Measurements from ENCODE around the gene GPR155.

The GPR155 gene

DNA sequence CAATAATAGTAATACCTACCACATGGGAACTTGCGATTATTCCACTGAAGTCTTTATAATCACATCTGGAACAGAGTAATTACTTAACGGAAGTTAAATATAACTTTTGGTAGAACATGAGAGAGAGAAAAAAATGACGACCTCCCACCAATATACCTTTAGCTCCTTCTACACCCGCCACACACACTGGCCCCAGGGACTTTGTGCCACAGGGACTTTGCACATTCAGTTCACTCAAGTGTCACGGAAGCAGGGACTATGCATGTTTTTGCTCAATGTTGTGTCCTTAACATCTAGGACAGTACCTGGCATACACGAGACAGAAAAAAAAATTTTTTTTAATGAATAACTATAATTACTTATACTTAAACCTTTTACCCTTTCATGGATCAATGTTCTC, 4.0 kb downstream of the GPR155 start:
- TF ChIP-seq, protein P1, sequence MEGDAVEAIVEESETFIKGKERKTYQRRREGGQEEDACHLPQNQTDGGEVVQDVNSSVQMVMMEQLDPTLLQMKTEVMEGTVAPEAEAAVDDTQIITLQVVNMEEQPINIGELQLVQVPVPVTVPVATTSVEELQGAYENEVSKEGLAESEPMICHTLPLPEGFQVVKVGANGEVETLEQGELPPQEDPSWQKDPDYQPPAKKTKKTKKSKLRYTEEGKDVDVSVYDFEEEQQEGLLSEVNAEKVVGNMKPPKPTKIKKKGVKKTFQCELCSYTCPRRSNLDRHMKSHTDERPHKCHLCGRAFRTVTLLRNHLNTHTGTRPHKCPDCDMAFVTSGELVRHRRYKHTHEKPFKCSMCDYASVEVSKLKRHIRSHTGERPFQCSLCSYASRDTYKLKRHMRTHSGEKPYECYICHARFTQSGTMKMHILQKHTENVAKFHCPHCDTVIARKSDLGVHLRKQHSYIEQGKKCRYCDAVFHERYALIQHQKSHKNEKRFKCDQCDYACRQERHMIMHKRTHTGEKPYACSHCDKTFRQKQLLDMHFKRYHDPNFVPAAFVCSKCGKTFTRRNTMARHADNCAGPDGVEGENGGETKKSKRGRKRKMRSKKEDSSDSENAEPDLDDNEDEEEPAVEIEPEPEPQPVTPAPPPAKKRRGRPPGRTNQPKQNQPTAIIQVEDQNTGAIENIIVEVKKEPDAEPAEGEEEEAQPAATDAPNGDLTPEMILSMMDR (conservative IDR thresholded peaks at IDR 0.05; ENCODE audit: low read depth, low read length) = no peak
- DNase-seq (ENCODE audit: low read depth) = no peak
- no peak overlapping the region for H3K4me3 ChIP-seq (ENCODE audit: low read length)

- TF ChIP-seq, protein P1 (conservative IDR thresholded peaks at IDR 0.05; ENCODE audit: low read depth, low read length) = no peak
- H3K4me3 ChIP-seq (ENCODE audit: low read length) = no peak overlapping the region
- DNase-seq (ENCODE audit: low read depth) = no peak
Observed at GRCh38 chr2:174477759-174478158, 9.1 kb downstream of the GPR155 start.

- H3K4me3 ChIP-seq (ENCODE audit: low read length) = no peak overlapping the region
- TF ChIP-seq, protein P1 (conservative IDR thresholded peaks at IDR 0.05; ENCODE audit: low read depth, low read length) = no peak
- DNase-seq (ENCODE audit: low read depth) = no peak
Observed at GRCh38 chr2:174473796-174474195, 13.0 kb downstream of the GPR155 start.

DNA sequence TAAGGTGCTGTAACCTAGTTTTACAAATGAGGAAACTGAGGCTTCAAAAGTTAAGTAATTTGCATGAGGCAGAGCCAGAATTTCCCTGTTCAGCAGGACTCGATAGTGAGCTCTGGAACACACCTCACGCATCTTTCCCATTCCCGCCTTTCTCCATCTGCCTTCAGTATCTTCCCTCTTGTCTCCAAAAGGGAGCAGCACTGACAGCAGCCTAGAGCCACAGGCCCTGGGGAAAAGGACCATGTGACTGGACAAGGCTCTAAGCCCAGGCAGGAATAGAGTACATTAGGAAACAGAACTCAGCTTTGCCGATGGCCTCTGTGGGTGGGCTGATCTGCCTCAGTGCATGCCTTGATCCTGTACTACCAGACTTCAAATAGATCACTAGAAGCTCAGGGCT, 21.5 kb downstream of the GPR155 start:
- no peak for DNase-seq (ENCODE audit: low read depth)
- H3K4me3 ChIP-seq (ENCODE audit: low read length) = no peak overlapping the region
- TF ChIP-seq, protein P1 (conservative IDR thresholded peaks at IDR 0.05; ENCODE audit: low read depth, low read length) = no peak

DNA sequence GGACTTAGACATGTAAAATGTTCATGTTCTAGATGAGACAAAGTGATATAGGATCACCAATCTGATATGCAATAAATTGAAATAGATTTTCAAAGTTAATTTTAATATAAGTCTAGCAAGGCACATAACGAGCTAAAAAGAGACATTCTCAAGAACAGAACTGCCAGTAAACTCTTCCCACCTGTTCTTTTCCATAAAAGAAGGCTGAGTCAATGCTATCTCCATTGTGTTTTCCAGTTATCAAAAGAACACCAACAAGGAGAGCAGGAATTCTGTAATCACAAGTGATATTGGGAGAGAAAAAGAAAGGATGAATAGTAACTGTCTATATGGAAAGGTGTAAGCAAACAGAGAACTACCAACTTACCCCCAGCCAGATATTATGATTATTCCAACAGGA, 25.6 kb downstream of the GPR155 start:
- TF ChIP-seq, protein P1 (conservative IDR thresholded peaks at IDR 0.05; ENCODE audit: low read depth, low read length) = no peak
- H3K4me3 ChIP-seq (ENCODE audit: low read length) = no peak overlapping the region
- DNase-seq (ENCODE audit: low read depth) = no peak

- TF ChIP-seq, protein P1 (conservative IDR thresholded peaks at IDR 0.05; ENCODE audit: low read depth, low read length) = no peak
- no peak overlapping the region for H3K4me3 ChIP-seq (ENCODE audit: low read length)
- no peak for DNase-seq (ENCODE audit: low read depth)
Observed at GRCh38 chr2:174454566-174454965, 32.3 kb downstream of the GPR155 start.

GRCh38 chr2:174450021-174450816, 36.6 kb downstream of the GPR155 start:
- TF ChIP-seq, protein P1 (conservative IDR thresholded peaks at IDR 0.05; ENCODE audit: low read depth, low read length) = no peak
- no peak for DNase-seq (ENCODE audit: low read depth)
- H3K4me3 ChIP-seq (ENCODE audit: low read length) = no peak overlapping the region
